D341Med (cell line): ENCODE results near the gene GLTP.
"Not testable (repeated sequence)": the region's sequence is repeated elsewhere in the genome, so short reads cannot be mapped to it uniquely, and the experiment has no call there.

ENCODE experiments used
- DNase-seq: peaks from one replicate; pipeline ENCODE4 v3.0.0; 2012; ENCODE audit warnings: low spot score

The GLTP gene

GRCh38 chr12:109877504-109878246 lies 2.7 kb downstream of the GLTP start:
- no peak for DNase-seq

GRCh38 chr12:109876406-109876805 lies 3.9 kb downstream of the GLTP start:
- DNase-seq, result no peak

- peak; percentile 8 for DNase-seq
Observed at GRCh38 chr12:109875572-109876131, 4.7 kb downstream of the GLTP start.

GRCh38 chr12:109873653-109874052 lies 6.7 kb downstream of the GLTP start:
- DNase-seq, result no peak

- peak; percentile 14 for DNase-seq
Observed at GRCh38 chr12:109871668-109872314, 8.6 kb downstream of the GLTP start.

GRCh38 chr12:109870648-109871047 lies 9.7 kb downstream of the GLTP start:
- DNase-seq, result peak; percentile 5

- peak; percentile 4 for DNase-seq
Observed at GRCh38 chr12:109868182-109869051, 11.9 kb downstream of the GLTP start.

- peak; percentile 13 for DNase-seq
Observed at GRCh38 chr12:109864916-109865315, 15.4 kb downstream of the GLTP start.

GRCh38 chr12:109863847-109864712 lies 16.3 kb downstream of the GLTP start:
- DNase-seq, result peak; percentile 5

- not testable (repeated sequence) for DNase-seq
Observed at GRCh38 chr12:109862491-109862890, 17.9 kb downstream of the GLTP start.

GRCh38 chr12:109861689-109862314 lies 18.5 kb downstream of the GLTP start:
- DNase-seq, result peak; percentile 17

- DNase-seq, result peak; percentile 27
Observed at GRCh38 chr12:109860977-109861376, 19.4 kb downstream of the GLTP start.

GRCh38 chr12:109858764-109859163 lies 21.6 kb downstream of the GLTP start:
- no peak for DNase-seq

- DNase-seq, result no peak
Observed at GRCh38 chr12:109857715-109858114, 22.6 kb downstream of the GLTP start.

- DNase-seq, result no peak
Observed at GRCh38 chr12:109855377-109855776, 25.0 kb downstream of the GLTP start.

GRCh38 chr12:109850518-109850917 lies 29.8 kb downstream of the GLTP start:
- DNase-seq, result not testable (repeated sequence)

GRCh38 chr12:109847142-109847735 lies 33.1 kb downstream of the GLTP start:
- DNase-seq, result no peak

- no peak for DNase-seq
Observed at GRCh38 chr12:109845824-109846205, 34.5 kb downstream of the GLTP start.

- DNase-seq, result peak; percentile 98
Observed at GRCh38 chr12:109844983-109845823, 35.1 kb downstream of the GLTP start.

- no peak for DNase-seq
Observed at GRCh38 chr12:109844091-109844490, 36.2 kb downstream of the GLTP start.
